Measurements from ENCODE around the gene LSM14A.
"Not testable (repeated sequence)": the region's sequence is repeated elsewhere in the genome, so short reads cannot be mapped to it uniquely, and the experiment has no call there.

LSM14A gene

DNA sequence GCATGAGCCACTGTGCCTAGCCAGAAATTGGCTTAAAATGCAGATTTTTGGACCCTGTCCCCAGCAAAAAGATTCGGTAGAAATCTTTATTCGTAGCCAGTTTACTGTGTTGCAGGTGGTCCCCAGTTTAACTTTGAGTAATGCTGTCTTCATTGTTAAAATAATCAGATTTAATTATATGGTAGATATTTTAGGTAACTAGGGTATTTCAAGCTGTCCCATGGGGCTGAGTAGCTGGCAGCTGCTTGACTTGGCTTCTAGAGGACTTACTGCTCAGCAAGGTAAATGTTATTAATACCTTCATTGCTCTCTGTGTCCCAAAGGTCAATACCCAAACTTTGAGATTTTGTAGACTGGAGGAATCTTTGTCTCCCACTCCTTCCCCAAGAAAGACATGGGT lies 21.1 kb downstream of the LSM14A start:
- no peak for DNase-seq

- no peak for DNase-seq
These were observed 21.6 kb downstream of the LSM14A start for GRCh38 chr19:34193876-34194275.

- no peak for DNase-seq
These were observed 28.8 kb downstream of the LSM14A start for GRCh38 chr19:34201133-34201532.

DNA sequence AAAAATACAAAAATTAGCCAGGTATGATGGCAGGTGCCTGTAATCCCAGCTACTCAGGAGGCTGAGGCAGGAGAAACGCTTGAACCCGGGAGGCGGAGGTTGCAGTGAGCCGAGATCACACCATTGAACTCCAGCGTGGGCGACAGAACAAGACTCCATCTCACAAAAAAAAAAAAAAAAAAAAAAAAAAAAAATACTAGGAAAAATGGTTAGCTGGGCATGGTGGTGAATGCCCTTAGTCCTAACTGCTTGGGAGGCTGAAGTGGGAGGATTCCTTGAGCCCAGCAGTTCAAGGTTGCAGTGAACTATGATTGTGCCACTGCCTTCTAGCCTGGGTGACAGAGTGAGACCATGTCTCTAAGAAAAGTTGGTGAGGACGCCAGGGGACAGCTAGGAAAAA lies 33.0 kb downstream of the LSM14A start:
- DNase-seq = not testable (repeated sequence)

GRCh38 chr19:34208291-34208884 lies 36.1 kb downstream of the LSM14A start:
- DNase-seq = no peak

DNA sequence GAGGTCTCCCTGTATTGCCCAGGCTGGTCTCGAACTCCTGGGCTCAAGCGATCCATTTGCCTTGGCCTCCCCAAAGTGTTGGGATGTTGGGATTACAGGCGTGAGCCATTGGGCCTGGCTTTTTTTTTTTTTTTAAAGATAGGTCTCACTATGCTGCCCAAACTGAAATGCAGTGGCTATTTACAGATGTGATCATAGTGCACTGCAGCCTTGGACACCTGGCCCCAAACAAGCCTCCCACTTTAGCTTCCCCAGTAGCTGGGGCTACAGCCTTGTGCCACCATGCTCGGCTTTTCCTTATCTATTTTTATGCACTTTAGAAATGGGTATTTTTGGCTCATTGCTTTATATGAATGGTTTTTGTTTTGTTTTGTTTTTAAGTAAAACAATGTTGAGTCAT lies 37.4 kb downstream of the LSM14A start:
- no peak for DNase-seq

- no peak for DNase-seq
These were observed 41.0 kb downstream of the LSM14A start for GRCh38 chr19:34213283-34213682.

DNA sequence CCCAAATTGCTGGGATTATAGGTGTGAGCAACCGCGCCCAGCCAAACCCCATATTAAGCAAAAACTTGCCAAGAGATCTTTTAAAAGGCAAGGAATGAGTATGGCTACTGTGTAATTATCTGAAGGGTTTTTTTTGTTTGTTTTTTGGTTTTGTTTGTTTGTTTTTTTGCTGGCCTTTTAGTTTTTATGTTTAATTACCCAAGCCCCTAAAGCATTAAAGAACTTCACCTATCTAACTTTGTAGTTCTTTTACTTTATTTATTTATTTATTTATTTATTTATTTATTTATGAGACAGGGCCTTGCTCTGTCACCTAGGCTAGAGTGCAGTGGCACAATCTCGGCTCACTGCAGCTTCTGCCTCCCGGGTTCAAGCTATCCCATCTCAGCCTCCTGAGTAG lies 41.7 kb downstream of the LSM14A start:
- DNase-seq = no peak

DNA sequence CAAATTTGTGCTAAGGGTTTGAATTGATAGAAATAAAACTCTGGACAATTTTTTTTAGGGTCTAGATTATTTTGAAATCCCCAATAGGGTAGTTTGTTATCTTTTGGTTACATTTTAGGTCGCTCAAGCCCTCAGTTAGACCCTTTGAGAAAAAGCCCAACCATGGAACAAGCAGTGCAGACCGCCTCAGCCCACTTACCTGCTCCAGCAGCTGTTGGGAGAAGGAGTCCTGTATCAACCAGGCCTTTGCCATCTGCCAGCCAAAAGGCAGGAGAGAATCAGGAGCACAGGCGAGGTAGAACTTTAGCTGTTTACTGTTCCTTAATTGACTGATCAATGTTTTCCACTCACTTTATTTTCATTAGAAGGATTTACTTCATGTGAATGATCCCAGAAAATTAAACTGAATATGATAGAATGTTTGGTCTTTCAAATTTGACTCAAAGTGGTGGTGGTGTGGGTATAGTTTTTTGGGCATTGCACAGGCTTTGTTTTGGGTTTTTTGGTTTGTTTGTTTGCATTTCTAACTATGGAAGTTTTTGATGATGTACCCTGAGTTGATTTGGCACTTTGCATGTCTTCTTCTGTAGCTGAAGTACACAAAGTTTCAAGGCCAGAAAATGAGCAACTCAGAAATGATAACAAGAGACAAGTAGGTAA lies 42.8 kb downstream of the LSM14A start:
- DNase-seq = no peak

GRCh38 chr19:34215666-34216038 lies 43.3 kb downstream of the LSM14A start:
- no peak for DNase-seq

- DNase-seq = not testable (repeated sequence)
These were observed 44.5 kb downstream of the LSM14A start for GRCh38 chr19:34216745-34217219.

GRCh38 chr19:34217952-34218817 lies 45.9 kb downstream of the LSM14A start:
- peak; percentile 87 to 89 for DNase-seq

DNA sequence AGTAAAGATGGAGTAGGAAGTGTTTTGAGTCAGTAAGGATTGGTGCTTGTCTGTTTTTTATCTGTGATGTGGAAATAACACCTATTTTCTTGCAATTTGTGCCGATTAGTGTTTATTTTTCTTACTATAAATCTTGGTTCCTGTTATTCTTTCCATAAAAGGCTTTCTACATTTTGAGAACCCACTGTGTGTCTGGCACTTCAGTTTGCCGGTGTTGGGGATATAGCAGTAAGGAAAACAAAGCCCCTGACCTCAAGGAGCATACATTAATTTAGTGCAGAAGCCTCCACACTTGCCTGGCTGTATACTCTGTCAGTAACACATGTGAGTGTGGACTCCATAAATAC lies 46.5 kb downstream of the LSM14A start:
- no peak for DNase-seq

- DNase-seq = peak; percentile 51 to 79
These were observed 48.3 kb downstream of the LSM14A start for GRCh38 chr19:34220472-34221063.

DNA sequence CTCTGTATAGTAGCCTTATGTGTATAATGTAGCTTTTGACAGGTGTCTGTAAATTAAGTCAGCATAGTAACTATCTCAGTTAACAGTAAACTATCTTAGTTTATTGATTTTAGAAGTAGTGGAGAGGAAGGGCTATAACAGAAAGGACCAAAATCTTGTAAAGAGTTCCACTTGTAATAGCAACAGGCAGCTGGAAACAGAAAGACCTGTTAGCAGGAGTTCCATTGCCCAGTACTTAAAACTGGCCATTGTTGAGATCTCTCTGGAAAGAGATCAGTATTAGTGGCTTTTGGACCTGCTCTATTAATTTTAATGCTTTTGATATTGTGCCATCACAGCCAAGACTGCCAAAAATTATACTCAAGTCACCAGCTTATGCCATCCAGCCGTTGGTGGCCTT lies 50.1 kb downstream of the LSM14A start:
- no peak for DNase-seq

DNA sequence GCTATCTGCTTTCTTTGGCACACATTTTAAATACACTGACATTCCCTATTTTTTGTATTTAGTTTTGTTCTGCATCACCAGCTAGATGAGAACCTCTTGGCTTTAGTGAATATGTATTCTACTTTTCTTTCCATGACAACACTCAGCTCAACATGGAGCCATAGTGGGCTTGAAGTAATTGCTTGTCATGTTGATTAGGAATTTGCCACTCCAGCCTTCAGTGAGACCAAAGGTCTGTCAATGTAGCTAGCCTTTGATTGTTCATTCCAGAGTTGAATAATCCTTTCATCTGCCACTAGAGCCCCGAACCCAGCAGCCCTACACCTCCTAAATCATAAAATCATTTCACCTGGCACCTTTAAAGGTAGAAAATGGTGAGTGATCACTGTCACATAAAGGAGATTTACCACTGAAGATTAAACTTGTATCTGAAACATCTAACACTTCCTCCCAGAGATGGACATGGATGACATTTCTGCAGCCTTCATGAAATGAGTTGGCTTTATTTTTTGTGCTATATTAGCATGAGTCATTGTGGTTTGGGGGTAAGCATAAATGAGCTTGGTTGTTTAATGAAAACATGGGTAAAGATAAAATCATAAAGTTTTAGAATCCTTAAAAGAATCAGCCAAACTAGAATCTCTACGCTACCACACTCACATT lies 52.8 kb downstream of the LSM14A start:
- no peak for DNase-seq

DNA sequence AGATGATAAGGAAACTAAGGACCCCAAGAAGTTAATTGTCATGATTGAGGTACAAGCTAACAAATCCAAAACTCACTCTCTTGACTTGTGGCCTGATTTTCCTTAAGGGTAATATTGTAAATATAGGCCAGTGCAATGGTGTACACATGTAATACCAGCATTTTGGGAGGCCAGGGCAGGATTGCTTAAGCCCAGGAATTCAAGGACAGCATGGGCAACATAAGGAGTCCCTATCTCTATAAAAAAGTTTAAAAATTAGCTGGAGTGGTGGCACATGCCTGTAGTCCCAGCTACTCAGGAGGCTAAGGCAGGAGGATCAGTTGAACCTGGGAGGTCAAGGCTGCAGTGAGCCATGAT lies 53.3 kb downstream of the LSM14A start:
- no peak for DNase-seq

DNA sequence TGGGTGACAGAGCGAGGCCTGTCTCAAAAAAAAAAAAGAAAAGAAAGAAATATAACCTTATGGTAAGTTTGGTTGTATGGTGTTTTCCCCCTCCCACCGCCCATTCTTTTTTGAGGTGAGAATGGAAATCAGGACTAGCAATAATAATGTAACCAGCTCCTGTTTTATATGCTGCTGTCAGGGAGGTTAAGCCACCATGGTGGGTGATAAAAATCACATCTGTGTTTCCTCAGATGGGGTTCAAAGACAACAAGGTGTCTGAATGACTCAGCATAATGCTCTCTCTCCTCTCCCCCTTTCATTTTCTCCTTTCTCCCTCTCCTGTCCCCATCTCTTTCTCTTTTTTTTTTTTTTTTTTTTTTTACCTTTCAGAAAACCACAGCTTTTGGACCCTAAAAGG lies 53.7 kb downstream of the LSM14A start:
- no peak for DNase-seq

GRCh38 chr19:34228347-34228746 lies 56.0 kb downstream of the LSM14A start:
- no peak for DNase-seq

GRCh38 chr19:34228762-34229161 lies 56.5 kb downstream of the LSM14A start:
- DNase-seq = no peak

DNA sequence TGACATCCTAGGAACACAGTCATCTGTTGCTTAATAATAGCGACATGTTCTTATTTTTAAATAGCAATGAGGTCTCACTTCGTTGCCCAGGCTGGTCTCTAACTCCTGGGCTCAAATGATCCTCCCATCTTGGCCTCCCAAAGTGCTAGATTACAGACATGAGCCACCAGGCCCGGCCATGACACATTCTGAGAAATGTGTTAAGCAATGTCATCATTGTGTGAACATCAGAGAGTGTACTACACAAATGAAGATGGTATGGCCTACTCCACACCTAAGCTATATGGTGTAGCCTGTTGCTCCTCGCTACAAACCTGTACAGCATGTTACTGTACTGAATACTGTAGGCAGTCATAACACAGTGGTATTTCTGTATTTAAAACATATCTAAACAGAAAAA lies 57.4 kb downstream of the LSM14A start:
- DNase-seq = no peak

DNA sequence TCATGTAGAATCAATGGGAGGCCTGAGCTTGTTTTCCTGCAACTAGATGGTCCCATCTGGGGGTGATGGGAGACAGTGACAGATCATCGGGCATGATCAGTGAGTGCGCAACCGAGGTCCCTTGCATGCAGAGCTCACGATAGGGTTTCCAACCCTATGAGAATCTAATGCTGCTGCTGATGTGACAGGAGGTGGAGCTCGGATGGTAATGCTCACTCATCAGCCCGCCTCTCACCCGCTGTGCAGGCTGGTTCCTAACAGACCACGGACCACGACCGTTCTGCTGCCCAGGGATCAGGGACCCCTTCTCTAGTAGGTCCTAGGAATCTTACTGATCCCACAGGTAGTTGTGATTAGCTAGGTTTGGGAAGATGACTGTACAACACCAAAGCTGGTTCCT lies 58.5 kb downstream of the LSM14A start:
- DNase-seq = no peak

GRCh38 chr19:34231439-34231838 lies 59.1 kb downstream of the LSM14A start:
- no peak for DNase-seq

Measured in SHP77 (cell line).